Measurements from ENCODE around the gene ATP1B3. TPM values are rescaled to one million over a fixed set of nuclear protein-coding genes. Genes with fewer than 3 reads are reported as not detected.
"Not testable (repeated sequence)": the region's sequence is repeated elsewhere in the genome, so short reads cannot be mapped to it uniquely, and the experiment has no call there.

The ATP1B3 gene
- total RNA-seq: 43.6 TPM

- FAIRE-seq (no peak), DNase-seq (ENCODE audit: low spot score in 2 of 2) (peak; percentile 88 to 92)
These were observed at the start of gene ATP1B3 for GRCh38 chr3:141876381-141876890. ATP1B3 (plus strand) TSS chr3:141876643; CDS start chr3:141876802, 159 bp downstream.

DNA sequence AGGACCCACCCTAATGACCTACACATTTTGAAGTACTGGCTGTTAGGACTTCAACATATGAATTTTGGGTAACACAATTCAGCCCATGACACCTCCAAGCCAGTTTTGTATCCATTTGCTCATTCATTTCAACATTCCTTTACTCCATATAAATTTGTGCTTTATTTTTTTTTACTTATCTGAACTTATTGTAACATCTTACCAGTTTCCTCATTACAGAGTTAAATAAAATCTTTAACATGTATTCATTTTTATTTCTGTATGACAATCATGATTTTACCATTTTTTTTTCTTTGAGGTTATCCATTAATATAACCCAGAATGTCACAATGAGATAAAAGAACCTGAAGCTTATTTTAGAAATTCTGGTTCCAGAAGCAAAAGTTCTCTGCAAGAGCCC lies 48.0 kb upstream of the ATP1B3 start:
- no peak for DNase-seq (ENCODE audit: low spot score in 2 of 2)
- no peak for FAIRE-seq

DNA sequence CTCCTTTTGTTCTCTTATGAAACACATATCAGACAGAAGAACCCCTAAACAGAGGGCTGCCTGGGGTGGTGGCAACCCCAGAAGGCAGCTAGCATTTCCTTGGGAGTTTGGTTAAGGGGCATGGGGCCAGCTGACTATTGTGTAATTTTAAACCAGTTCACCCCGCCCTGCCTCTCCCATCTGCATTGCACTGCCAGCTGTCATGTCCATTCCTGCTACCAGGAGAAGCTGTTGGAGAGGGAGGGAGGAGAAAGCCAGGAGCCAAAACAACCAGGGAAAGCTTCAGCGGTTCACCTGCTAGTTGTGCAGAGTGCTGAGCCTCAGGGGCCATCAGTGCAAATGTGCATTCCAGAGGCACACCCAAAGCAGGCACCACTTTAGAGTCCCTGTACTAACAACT lies 47.6 kb upstream of the ATP1B3 start:
- DNase-seq (ENCODE audit: low spot score in 2 of 2) (no peak), FAIRE-seq (no peak)

DNA sequence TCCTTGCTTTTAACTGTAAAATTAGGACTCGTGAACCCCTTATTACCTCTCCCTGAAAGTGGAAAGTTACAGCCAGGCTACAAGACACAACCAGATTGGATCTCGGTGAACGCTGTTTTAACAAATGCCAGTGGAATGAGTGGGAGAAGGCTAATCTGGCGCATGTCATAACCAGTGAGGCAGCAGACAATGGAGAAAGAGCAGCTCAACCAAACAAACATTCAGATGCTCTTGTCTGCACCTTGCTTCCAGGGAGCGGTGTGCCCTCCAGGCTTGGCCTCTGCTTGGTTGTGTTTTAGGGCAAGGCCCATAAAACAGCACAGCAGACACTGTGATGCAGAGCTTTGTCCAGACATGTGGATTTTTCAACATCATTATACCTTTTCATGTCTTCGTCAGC lies 45.9 kb upstream of the ATP1B3 start:
- no peak for FAIRE-seq
- no peak for DNase-seq (ENCODE audit: low spot score in 2 of 2)

DNA sequence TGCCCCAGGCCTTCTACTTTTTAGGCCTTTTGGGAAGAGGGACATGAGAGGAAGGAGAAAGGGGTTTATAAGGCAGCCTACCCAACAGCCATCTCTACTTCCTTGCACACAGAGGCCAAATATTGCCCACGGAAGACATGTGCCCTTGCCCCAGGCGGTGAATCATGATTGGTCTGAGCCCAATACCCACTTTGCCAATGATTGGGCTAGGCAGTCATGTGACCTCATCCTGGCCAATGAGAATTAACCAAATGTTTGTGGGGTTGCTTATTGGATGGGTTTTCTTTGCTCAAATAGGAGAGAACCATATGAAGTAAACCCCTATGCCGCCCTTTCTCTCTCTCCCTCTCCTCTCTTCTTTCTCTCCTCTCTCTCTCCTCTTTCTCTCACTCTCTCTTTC lies 42.2 kb upstream of the ATP1B3 start:
- DNase-seq (ENCODE audit: low spot score in 2 of 2) (no peak), FAIRE-seq (no peak)

GRCh38 chr3:141835557-141836229 lies 40.8 kb upstream of the ATP1B3 start:
- FAIRE-seq: no peak

GRCh38 chr3:141839389-141839788 lies 37.1 kb upstream of the ATP1B3 start:
- DNase-seq (ENCODE audit: low spot score in 2 of 2) (no peak), FAIRE-seq (no peak)

More at GRCh38 chr3:141835557-141836229, 40.8 kb upstream of the ATP1B3 start:
- no peak for DNase-seq (ENCODE audit: low spot score in 2 of 2)

DNA sequence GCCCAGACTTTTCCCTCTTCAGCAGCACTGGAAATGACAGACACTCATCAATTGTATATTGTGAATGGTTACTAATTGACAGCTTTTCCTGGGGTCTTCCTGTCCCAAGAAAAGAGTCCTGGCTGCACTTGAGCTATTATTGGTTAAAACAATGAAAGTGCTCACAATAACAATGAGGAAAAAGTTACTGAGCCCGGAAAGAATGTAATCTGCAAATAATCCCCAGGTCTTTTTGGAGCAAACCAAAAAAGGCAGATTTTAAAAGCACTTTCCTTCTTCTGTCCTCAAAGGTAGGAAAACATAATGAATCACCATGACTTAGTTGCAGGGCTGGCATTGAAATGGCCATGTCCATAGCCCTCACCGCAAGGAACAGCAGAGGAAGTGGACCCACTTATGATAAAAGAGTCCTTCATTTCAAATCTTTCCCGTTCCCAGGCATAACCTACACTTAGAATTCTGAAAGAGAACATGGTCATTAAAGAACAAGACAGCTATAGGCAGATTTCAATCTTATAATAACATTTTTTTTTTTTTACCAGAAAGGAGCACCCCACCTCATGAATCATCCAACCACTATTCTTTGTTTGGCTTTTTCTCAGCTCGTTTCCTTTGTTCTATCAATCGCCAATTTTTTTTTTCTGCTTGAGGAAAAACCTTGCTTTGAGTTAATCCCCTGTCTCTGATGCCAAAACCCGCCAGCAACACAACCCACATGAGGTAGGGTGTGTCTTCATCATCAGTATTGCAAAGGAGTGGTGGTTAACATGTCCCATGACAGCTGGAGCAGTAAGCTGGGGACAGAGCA lies 35.5 kb upstream of the ATP1B3 start:
- DNase-seq (ENCODE audit: low spot score in 2 of 2) (no peak), FAIRE-seq (no peak)

GRCh38 chr3:141844108-141844507 lies 32.3 kb upstream of the ATP1B3 start:
- FAIRE-seq (no peak), DNase-seq (ENCODE audit: low spot score in 2 of 2) (no peak)

GRCh38 chr3:141844812-141845211 lies 31.6 kb upstream of the ATP1B3 start:
- DNase-seq (ENCODE audit: low spot score in 2 of 2) (no peak), FAIRE-seq (no peak)

- FAIRE-seq (no peak), DNase-seq (ENCODE audit: low spot score in 2 of 2) (no peak)
These were observed 30.9 kb upstream of the ATP1B3 start for GRCh38 chr3:141845407-141846049.

- FAIRE-seq: no peak
- no peak for DNase-seq (ENCODE audit: low spot score in 2 of 2)
These were observed 30.4 kb upstream of the ATP1B3 start for GRCh38 chr3:141846050-141846433.

DNA sequence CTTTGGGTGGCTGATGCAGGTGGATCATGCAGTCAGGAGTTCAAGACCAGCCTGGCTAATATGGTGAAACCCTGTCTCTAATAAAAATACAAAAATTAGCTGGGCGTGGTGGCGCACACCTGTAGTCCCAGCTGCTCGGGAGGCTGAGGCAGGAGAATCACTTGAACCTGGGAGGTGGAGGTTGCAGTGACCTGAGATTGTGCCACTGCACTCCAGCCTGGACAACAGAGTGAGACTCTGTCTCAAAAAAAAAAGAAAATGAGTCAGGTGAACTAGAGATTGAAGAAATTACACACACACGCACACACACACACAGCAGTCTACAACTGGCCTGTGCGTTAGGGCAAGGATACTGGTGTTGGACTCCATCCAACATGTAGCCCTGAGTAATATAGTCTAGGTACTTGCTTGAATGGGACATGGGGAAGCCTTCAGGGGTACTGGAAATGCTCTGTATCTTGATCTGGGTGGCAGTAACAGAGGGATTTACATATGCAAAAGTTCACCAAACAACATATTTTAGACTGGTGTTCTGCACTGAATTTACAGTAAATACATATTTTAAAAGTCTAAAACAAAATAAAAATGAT lies 28.2 kb upstream of the ATP1B3 start:
- not testable (repeated sequence) for DNase-seq (ENCODE audit: low spot score in 2 of 2); FAIRE-seq

GRCh38 chr3:141849056-141849815 lies 27.2 kb upstream of the ATP1B3 start:
- no peak for FAIRE-seq

DNA sequence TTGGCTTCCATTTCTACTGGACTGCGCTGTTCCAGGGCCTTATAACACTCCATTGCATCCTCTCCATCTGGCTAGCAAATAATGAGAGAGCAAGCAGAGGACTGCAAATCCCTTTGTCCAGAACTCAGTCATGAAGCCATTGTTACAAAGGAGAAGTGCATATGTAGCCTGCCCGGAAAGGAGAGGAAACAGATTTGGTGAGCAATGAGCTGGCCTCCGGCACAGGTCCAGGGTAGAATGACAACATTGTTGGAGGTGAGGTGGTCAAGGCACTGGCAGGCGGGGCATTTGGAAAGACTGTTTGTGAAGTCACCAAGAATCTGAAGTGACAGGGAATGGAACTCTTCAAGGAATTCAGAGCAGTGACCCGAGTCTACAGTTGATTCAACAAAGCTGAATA lies 25.0 kb upstream of the ATP1B3 start:
- no peak for FAIRE-seq
- no peak for DNase-seq (ENCODE audit: low spot score in 2 of 2)

More at GRCh38 chr3:141849056-141849815, 27.2 kb upstream of the ATP1B3 start:
- DNase-seq (ENCODE audit: low spot score in 2 of 2): no peak

GRCh38 chr3:141853081-141853601 lies 23.3 kb upstream of the ATP1B3 start:
- no peak for DNase-seq (ENCODE audit: low spot score in 2 of 2)
- FAIRE-seq: no peak

GRCh38 chr3:141853629-141854168 lies 22.7 kb upstream of the ATP1B3 start:
- FAIRE-seq: no peak
- no peak for DNase-seq (ENCODE audit: low spot score in 2 of 2)

GRCh38 chr3:141854599-141854998 lies 21.8 kb upstream of the ATP1B3 start:
- no peak for FAIRE-seq
- DNase-seq (ENCODE audit: low spot score in 2 of 2): no peak

GRCh38 chr3:141858312-141858711 lies 18.1 kb upstream of the ATP1B3 start:
- DNase-seq (ENCODE audit: low spot score in 2 of 2): no peak
- FAIRE-seq: no peak

DNA sequence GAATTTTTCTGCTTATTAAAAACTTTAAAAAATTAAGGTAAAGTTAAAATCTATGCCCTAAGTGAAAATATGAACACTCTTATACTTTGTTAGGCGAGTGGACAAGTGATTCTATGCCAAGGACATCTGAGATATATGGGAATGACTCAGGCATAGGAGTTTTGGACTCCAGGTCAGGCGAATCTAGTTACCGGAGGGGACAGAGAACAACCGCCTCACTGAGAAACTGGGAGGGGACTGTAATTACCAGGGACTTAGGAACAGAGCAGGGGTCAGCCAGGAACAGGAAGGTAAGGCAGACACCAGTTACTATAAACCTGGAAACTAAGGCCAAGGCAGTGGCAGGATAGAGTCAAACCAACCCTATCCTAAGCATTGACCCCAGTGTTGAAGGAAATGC lies 16.8 kb upstream of the ATP1B3 start:
- no peak for FAIRE-seq
- no peak for DNase-seq (ENCODE audit: low spot score in 2 of 2)
